ENCODE results near the gene PREX1.

PREX1 gene

GRCh38 chr20:48787861-48788375, 39.9 kb downstream of the PREX1 start:
- peak; percentile 34; the same call in 1 of the 3 replicates for ATAC-seq
- TF ChIP-seq RARB (CRISPR knock-in tag; IDR thresholded peaks at IDR 0.05) (no peak), BACH2 (CRISPR knock-in tag; IDR thresholded peaks at IDR 0.05; ENCODE audit: borderline replicate concordance) (no peak), ZFP3 (CRISPR knock-in tag; IDR thresholded peaks at IDR 0.05) (no peak), GLIS3 (CRISPR knock-in tag; IDR thresholded peaks at IDR 0.05) (no peak), CSRNP3 (CRISPR knock-in tag; IDR thresholded peaks at IDR 0.05) (no peak), ARNTL (CRISPR knock-in tag; IDR thresholded peaks at IDR 0.05; ENCODE audit: borderline replicate concordance, low read depth) (no peak)

- ATAC-seq = no peak
- TF ChIP-seq CREB5 (CRISPR knock-in tag; IDR thresholded peaks at IDR 0.05; ENCODE audit: low read depth) (no peak), ESRRG (CRISPR knock-in tag; IDR thresholded peaks at IDR 0.05) (no peak), PPARA (CRISPR knock-in tag; IDR thresholded peaks at IDR 0.05; ENCODE audit: borderline replicate concordance) (no peak)
These were observed 40.7 kb downstream of the PREX1 start for GRCh38 chr20:48786951-48787705.

DNA sequence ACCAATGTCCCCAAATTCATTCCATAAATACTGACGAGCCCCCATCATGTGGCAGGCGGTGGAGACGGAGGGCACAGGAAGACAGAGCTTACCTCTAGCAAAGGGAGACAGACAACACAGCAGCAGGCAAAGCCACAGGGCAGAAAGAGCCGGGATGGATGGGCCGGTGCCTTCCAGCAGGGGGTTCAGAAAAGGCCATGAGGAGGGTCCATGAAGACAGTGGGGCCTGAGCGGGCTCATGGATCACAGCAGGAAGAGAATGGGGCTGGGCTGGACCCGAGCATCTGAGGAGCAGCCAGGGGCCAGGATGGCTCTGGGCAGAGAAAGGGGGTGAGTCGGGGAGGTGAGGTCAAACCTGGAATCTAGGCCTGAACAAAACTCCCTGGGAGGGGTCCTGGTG, 42.0 kb downstream of the PREX1 start:
- TF ChIP-seq ZNF565 (CRISPR knock-in tag; conservative IDR thresholded peaks at IDR 0.05; ENCODE audit: low read depth) (no peak), PPARA (CRISPR knock-in tag; IDR thresholded peaks at IDR 0.05; ENCODE audit: borderline replicate concordance) (no peak)
- no peak for ATAC-seq

- no peak for ATAC-seq
- no peak for TF ChIP-seq ZNF565 (CRISPR knock-in tag; conservative IDR thresholded peaks at IDR 0.05; ENCODE audit: low read depth)
- TF ChIP-seq POU6F1 (CRISPR knock-in tag; IDR thresholded peaks at IDR 0.05; ENCODE audit: borderline replicate concordance, low read depth) = no peak
- TF ChIP-seq RARB (CRISPR knock-in tag; IDR thresholded peaks at IDR 0.05) = no peak
- TF ChIP-seq TCF4 (CRISPR knock-in tag; IDR thresholded peaks at IDR 0.05; ENCODE audit: borderline replicate concordance) = no peak
- no peak for TF ChIP-seq ARNTL (CRISPR knock-in tag; IDR thresholded peaks at IDR 0.05; ENCODE audit: borderline replicate concordance, low read depth)
- no peak for TF ChIP-seq CSRNP3 (CRISPR knock-in tag; IDR thresholded peaks at IDR 0.05)
- TF ChIP-seq TSHZ2 (CRISPR knock-in tag; IDR thresholded peaks at IDR 0.05) = no peak
- TF ChIP-seq BACH2 (CRISPR knock-in tag; IDR thresholded peaks at IDR 0.05; ENCODE audit: borderline replicate concordance) = no peak
- TF ChIP-seq OSR1 (CRISPR knock-in tag; IDR thresholded peaks at IDR 0.05) = no peak
- no peak for TF ChIP-seq SNAI2 (CRISPR knock-in tag; IDR thresholded peaks at IDR 0.05)
- TF ChIP-seq CSDC2 (CRISPR knock-in tag; IDR thresholded peaks at IDR 0.05) = no peak
These were observed 42.5 kb downstream of the PREX1 start for GRCh38 chr20:48785256-48785655.
